Coronary artery (tissue), 2 donors: ENCODE measurements around the gene BRME1.
A peak's percentile ranks its signal among the peaks of the same experiment; 100 is the strongest.

Experiments
- DNase-seq: peaks from one replicate; pipeline ENCODE4 v3.0.0-alpha.2; 2017; ENCODE audit warnings: low spot score
- H3K27ac ChIP-seq, 2 donors: fragments of 200-600 bp; sonication (generic); one replicate each; pipeline ENCODE4 v1.5.1; 2016 to 2019
- H3K4me3 ChIP-seq: fragments of 200-600 bp; sonication (generic); 2 replicates; pipeline ENCODE4 v1.5.1; 2016; ENCODE audit warnings: mild to moderate bottlenecking, moderate library complexity
- CTCF ChIP-seq: fragments of 200-600 bp; sonication (generic); IDR thresholded peaks from one replicate; pipeline ENCODE4 v1.5.1; 2019; ENCODE audit warnings: antibody characterized with exemption

The BRME1 gene

GRCh38 chr19:13905634-13906520 lies at the start of gene BRME1, which contains the start of gene CC2D1A:
TSS of gene BRME1 (minus strand) at chr19:13906117. CDS start at chr19:13904892, 1,225 bp downstream.
TSS of gene CC2D1A (plus strand) at chr19:13906201. CDS start at chr19:13906442, 241 bp downstream.
- no peak for TF ChIP-seq CTCF
- Histone ChIP-seq H3K4me3 (peak within 1 kb of the TSS; percentile 85), H3K27ac (peak within 1 kb of the TSS; percentile 10 to 54)
- DNase-seq: peak; percentile 91

- DNase-seq: no peak
- H3K27ac ChIP-seq: no peak overlapping the region
- H3K4me3 ChIP-seq: no peak overlapping the region
- no peak for TF ChIP-seq CTCF
These were observed 48.3 kb upstream of the BRME1 start for GRCh38 chr19:13954185-13954584.

- TF ChIP-seq CTCF: no peak
- Histone ChIP-seq H3K4me3 (peak overlapping the region; percentile 99), H3K27ac (peak overlapping the region; percentile 77 to 95)
- no peak for DNase-seq
These were observed 47.1 kb upstream of the BRME1 start for GRCh38 chr19:13952931-13953531.

- Histone ChIP-seq H3K27ac (peak within 1 kb of the TSS; percentile 77 to 95), H3K4me3 (peak within 1 kb of the TSS; percentile 99)
- TF ChIP-seq CTCF: no peak
- DNase-seq: peak; percentile 100
These were observed 46.4 kb upstream of the BRME1 start, which contains the start of gene DCAF15 for GRCh38 chr19:13952154-13952930. TSS of gene DCAF15 (plus strand) at chr19:13952509. CDS start at chr19:13952513, 4 bp downstream.

- peak overlapping the region; percentile 99 for H3K4me3 ChIP-seq
- no peak for TF ChIP-seq CTCF
- DNase-seq: no peak
- no peak overlapping the region for H3K27ac ChIP-seq
These were observed 45.9 kb upstream of the BRME1 start for GRCh38 chr19:13951799-13952153.

- H3K27ac ChIP-seq: no peak overlapping the region
- DNase-seq: no peak
- no peak for TF ChIP-seq CTCF
- H3K4me3 ChIP-seq: no peak overlapping the region
These were observed 45.1 kb upstream of the BRME1 start for GRCh38 chr19:13951043-13951442.
